ENCODE results near the gene DNAJB11. TPM values are rescaled to one million over a fixed set of nuclear protein-coding genes. Genes with fewer than 3 reads are reported as not detected.
A peak's percentile ranks its signal among the peaks of the same experiment; 100 is the strongest.

Gene DNAJB11
- total RNA-seq, result 37.8 TPM
- long read RNA-seq, transcript DNAJB11-201 (10 exons, 1,688 nt), result major isoform, 54 of 61 reads
- long read RNA-seq, partial matches to known transcripts, result 5 of 61 reads
- long read RNA-seq, other reads (novel, unspliced or antisense), result 2 of 61 reads

DNA sequence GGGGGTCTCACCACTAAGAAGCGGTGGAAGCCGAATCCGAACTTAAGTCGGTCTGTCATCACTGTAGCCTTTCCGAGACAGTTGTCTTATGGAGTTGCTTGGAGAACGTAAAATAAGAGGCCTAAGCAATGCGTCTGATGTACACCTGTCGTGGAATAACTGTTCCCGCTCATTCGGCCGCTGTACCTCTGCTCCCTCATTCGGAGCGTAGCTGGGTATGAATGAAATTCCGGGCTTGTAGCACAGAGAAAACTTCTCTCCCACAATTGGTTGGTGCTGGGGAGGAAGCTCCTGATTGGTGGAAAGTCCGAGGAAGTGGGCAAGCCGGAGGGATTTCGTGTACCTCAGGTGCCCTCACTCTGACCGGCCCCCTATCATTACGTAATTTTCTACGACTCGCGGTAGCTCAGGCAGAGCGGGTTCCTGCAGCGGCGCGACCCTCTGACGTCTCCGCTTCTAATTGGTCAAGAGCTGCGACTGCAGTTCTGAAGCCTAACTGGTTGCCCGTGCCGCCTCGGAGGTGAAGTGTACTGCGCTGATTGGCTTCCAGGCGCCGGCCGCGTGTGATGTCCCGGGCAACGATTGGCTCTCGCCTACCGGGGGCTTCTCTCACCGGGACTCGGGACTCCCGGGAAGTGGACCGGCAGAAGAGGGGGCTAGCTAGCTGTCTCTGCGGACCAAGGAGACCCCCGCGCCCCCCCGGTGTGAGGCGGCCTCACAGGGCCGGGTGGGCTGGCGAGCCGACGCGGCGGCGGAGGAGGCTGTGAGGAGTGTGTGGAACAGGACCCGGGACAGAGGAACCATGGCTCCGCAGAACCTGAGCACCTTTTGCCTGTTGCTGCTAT lies at the start of gene DNAJB11:
Gene DNAJB11 (plus strand): TSS at position 625 of the 845 bp plus-strand sequence. CDS start 178 bp downstream, at position 803.
- H3K4me1 ChIP-seq, result peaks cover 39% of the 10 kb centered on the region
- intact Hi-C loops (cut with DNase I), result no loop called here

DNA sequence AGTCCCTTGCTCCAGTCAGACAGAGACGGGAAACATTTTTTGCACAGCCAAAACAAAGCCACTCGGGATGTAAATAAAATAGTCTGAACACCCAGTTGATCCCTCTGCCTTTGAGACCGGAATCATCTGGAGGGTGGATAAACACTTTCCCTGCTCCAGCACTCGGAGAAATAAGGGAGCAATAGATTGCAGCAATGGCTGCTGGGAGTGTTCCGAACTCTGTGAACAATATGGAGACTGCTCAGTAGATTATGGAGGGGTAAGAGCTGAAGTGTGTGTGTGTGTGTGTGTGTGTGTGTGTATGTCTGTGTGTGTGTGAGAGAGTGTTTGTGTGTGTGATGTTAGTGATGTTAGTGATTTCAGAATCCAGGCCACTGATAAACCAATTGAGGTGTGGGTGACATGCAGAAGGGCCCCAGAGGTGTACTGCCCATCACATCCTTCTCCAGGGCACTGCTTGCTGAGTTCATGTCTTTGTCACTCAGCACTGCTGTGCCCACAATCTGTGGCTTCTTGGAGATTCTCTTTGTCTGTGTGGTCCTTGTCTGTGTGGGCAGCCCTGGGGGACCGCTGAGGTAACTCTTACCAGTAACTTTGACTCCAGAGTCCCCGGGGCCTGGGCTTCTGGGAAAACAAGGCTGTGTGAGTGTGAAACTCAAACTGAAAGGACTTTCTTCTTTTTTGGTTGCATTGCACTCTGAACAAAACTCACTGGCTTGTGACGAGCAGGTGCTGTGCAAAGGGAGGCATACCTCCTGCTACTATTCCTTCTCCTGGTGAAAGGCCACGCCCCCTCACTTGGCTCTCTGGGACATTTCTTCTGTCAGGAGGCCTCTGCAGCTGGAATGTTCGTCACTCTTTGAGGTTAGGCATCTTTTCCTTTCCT lies 49.3 kb upstream of the DNAJB11 start:
- DNase-seq (no peak), ATAC-seq (no peak)
- no peak for TF ChIP-seq CTCF (IDR thresholded peaks at IDR 0.05)
- Histone ChIP-seq H3K36me3 (no peaks in the 10 kb centered on the region), H3K27me3 (ENCODE audit: low read depth) (no peaks in the 10 kb centered on the region), H3K9me3 (peaks cover 3% of the 10 kb centered on the region), H3K4me1 (no peaks in the 10 kb centered on the region), H3K4me3 (no peak overlapping the region), H3K27ac (no peak overlapping the region)
- intact Hi-C loops (cut with DNase I), result no loop called here

More for the DNA sequence above, at the start of gene DNAJB11:
- DNase-seq (peak; percentile 99), ATAC-seq (peak; percentile 96 to 97)
- no peak for TF ChIP-seq CTCF (IDR thresholded peaks at IDR 0.05)
- H3K36me3 ChIP-seq, result peaks cover 33% of the 10 kb centered on the region
- no peaks in the 10 kb centered on the region for H3K9me3 ChIP-seq
- no peaks in the 10 kb centered on the region for H3K27me3 ChIP-seq (ENCODE audit: low read depth)
- H3K4me3 ChIP-seq, result peak within 1 kb of the TSS; percentile 90
- peak within 1 kb of the TSS; percentile 96 for H3K27ac ChIP-seq

GRCh38 chr3:186523022-186523421 lies 47.5 kb upstream of the DNAJB11 start:
- H3K4me1 ChIP-seq, result no peaks in the 10 kb centered on the region
- intact Hi-C loops (cut with DNase I), result no loop called here
- ATAC-seq, result no peak
- no peaks in the 10 kb centered on the region for H3K9me3 ChIP-seq
- H3K27ac ChIP-seq, result no peak overlapping the region
- no peaks in the 10 kb centered on the region for H3K27me3 ChIP-seq (ENCODE audit: low read depth)
- no peaks in the 10 kb centered on the region for H3K36me3 ChIP-seq
- no peak overlapping the region for H3K4me3 ChIP-seq
- DNase-seq, result no peak
- no peak for TF ChIP-seq CTCF (IDR thresholded peaks at IDR 0.05)

DNA sequence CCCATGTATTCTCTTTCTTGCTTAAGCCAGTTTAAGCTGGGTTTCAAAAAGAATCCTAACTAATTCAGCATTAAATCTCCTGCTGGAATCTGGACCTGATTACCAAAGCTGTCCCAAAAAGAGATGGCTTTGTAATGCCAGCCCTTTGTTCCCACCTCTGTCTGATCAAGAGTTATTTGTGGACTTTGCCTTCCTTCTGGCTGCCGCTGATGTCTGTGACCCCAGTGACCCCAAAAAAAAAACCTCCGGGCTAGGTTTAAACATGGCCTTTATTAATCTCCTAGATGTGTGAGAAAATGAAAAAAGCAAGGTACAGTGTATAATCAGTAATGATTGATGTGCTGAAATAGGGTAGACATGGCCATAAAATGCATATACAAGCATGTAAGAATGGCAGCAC lies 47.1 kb upstream of the DNAJB11 start:
- no peak overlapping the region for H3K4me3 ChIP-seq
- no peaks in the 10 kb centered on the region for H3K4me1 ChIP-seq
- no peaks in the 10 kb centered on the region for H3K9me3 ChIP-seq
- H3K27me3 ChIP-seq (ENCODE audit: low read depth), result no peaks in the 10 kb centered on the region
- H3K36me3 ChIP-seq, result no peaks in the 10 kb centered on the region
- DNase-seq, result no peak
- no peak for ATAC-seq
- H3K27ac ChIP-seq, result no peak overlapping the region
- intact Hi-C loops (cut with DNase I), result no loop called here
- no peak for TF ChIP-seq CTCF (IDR thresholded peaks at IDR 0.05)

GRCh38 chr3:186524616-186525015 lies 45.9 kb upstream of the DNAJB11 start:
- ATAC-seq, result no peak
- Histone ChIP-seq H3K4me3 (no peak overlapping the region), H3K9me3 (no peaks in the 10 kb centered on the region), H3K27ac (no peak overlapping the region), H3K4me1 (no peaks in the 10 kb centered on the region), H3K27me3 (ENCODE audit: low read depth) (no peaks in the 10 kb centered on the region), H3K36me3 (no peaks in the 10 kb centered on the region)
- intact Hi-C loops (cut with DNase I), result no loop called here
- no peak for TF ChIP-seq CTCF (IDR thresholded peaks at IDR 0.05)
- DNase-seq, result no peak

Data from lower lobe of right lung (tissue), 2 donors.